HuH-7 (cell line): ENCODE results near the gene DNAH2.
A peak's percentile ranks its signal among the peaks of the same experiment; 100 is the strongest.
"Not testable (repeated sequence)": the region's sequence is repeated elsewhere in the genome, so short reads cannot be mapped to it uniquely, and the experiment has no call there.

ENCODE experiments used
- DNase-seq: peaks from one replicate; pipeline ENCODE4 v3.0.0; 2011; ENCODE audit warnings: low spot score

The DNAH2 gene

DNA sequence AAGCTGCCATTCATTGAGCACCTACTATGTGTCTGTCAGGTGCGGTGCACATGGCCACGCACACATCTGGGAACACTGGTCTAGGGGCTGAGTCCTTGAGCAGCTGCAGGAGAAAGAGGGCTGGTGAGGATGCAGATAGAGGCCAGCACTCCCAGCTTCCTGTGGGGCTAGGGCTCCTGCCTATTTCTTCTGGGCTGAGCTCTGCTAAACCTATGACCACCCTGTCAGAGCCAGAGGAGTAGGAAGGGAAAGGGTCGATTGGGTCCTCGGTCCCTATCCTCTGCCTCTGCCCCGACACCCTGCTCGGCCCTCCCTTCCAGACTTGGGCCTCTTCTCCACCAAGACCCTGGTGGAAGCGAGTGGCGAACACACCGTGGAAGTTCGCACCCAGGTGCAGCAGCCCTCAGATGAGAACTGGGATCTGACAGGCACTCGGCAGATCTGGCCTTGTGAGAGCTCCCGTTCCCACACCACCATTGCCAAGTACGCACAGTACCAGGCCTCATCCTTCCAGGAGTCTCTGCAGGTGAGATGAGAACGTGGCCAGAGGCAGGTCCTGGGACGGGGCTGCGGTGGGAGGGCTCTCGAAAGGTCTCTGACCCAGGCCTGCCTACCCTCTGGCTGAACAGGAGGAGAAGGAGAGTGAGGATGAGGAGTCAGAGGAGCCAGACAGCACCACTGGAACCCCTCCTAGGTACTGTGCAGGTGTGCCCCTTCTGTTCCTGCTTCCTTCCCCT is 133.3 kb downstream of the DNAH2 start:
- no peak for DNase-seq

DNA sequence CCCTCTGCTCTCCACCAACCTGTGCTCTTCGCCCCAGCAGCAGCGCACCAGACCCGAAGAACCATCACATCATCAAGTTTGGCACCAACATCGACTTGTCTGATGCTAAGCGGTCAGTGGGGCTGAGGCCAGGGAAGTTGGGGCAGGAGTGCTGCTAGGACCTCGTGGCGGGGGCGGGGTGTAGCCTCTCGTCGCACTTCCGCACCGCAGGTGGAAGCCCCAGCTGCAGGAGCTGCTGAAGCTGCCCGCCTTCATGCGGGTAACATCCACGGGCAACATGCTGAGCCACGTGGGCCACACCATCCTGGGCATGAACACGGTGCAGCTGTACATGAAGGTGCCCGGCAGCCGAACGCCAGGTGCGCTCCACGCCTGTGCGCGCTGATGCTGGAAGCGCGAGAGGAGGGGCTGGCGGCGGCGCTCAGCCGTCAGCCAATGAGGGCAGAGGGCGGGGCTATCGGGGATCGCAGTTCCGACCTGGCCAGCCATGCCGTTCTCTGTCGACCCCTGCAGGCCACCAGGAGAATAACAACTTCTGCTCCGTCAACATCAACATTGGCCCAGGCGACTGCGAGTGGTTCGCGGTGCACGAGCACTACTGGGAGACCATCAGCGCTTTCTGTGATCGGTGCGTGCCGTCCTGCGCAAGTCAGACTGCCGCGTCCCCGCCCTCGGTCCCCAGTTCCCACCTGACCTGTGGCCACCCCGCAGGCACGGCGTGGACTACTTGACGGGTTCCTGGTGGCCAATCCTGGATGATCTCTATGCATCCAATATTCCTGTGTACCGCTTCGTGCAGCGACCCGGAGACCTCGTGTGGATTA is 134.1 kb downstream of the DNAH2 start:
- DNase-seq: peak; percentile 74

DNA sequence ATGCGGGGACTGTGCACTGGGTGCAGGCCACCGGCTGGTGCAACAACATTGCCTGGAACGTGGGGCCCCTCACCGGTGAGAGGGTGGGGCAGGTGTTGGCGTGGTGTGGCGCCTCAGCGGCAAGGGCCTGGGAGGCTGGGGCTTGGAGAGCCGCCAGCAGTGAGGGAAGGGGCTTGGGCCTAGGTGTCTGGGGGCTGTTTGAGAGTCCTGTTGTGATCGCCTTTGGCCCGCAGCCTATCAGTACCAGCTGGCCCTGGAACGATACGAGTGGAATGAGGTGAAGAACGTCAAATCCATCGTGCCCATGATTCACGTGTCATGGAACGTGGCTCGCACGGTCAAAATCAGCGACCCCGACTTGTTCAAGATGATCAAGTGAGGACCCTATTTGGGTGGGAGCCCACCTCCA is 134.7 kb downstream of the DNAH2 start:
- no peak for DNase-seq

DNA sequence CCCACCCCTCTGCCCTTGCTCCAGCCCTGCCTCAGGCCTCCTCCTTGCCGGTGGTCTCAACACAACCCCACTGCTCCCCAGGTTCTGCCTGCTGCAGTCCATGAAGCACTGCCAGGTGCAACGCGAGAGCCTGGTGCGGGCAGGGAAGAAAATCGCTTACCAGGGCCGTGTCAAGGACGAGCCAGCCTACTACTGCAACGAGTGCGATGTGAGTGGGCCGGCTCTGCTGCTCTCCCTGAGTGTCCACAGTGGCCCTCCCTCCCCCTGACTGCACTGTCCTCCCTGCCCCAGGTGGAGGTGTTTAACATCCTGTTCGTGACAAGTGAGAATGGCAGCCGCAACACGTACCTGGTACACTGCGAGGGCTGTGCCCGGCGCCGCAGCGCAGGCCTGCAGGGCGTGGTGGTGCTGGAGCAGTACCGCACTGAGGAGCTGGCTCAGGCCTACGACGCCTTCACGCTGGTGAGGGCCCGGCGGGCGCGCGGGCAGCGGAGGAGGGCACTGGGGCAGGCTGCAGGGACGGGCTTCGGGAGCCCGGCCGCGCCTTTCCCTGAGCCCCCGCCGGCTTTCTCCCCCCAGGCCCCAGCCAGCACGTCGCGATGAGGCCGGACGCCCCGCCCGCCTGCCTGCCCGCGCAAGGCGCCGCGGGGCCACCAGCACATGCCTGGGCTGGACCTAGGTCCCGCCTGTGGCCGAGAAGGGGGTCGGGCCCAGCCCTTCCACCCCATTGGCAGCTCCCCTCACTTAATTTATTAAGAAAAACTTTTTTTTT is 135.6 kb downstream of the DNAH2 start:
- no peak for DNase-seq

DNA sequence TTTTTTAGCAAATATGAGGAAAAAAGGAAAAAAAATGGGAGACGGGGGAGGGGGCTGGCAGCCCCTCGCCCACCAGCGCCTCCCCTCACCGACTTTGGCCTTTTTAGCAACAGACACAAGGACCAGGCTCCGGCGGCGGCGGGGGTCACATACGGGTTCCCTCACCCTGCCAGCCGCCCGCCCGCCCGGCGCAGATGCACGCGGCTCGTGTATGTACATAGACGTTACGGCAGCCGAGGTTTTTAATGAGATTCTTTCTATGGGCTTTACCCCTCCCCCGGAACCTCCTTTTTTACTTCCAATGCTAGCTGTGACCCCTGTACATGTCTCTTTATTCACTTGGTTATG is 136.1 kb downstream of the DNAH2 start:
- no peak for DNase-seq

DNA sequence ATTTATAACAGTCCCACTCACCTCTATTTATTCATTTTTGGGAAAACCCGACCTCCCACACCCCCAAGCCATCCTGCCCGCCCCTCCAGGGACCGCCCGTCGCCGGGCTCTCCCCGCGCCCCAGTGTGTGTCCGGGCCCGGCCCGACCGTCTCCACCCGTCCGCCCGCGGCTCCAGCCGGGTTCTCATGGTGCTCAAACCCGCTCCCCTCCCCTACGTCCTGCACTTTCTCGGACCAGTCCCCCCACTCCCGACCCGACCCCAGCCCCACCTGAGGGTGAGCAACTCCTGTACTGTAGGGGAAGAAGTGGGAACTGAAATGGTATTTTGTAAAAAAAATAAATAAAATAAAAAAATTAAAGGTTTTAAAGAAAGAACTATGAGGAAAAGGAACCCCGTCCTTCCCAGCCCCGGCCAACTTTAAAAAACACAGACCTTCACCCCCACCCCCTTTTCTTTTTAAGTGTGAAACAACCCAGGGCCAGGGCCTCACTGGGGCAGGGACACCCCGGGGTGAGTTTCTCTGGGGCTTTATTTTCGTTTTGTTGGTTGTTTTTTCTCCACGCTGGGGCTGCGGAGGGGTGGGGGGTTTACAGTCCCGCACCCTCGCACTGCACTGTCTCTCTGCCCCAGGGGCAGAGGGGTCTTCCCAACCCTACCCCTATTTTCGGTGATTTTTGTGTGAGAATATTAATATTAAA is 136.7 kb downstream of the DNAH2 start:
- DNase-seq: no peak

DNA sequence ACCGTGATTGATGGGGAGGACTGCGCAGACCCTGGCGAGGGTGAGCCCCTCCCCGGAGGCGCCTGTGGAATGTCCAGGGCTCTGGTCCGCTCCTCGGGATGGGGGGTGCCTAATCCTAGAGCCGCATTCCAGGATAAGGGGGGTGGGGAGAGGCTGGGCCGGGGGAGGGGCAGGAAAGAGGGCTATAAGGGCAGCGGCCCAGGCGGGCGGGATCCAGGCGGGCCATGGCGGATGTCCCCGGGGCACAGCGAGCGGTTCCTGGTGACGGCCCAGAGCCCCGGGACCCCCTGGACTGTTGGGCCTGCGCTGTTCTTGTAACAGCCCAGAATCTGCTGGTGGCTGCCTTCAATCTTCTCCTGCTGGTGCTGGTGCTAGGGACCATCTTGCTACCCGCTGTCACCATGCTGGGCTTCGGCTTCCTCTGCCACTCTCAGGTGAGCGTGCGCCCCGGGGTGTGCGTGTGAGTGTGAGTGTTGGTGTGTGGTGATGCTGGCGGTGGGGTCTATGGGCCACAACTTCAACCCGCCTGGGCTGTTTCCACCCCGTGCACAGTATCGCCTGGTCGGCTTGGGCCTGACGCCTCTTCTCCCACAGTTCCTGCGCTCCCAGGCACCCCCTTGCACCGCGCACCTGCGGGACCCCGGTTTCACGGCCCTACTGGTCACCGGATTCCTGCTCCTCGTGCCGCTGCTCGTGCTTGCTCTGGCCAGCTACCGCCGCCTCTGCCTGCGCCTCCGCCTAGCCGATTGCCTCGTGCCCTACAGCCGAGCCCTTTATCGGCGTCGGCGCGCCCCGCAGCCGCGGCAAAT is 137.5 kb downstream of the DNAH2 start, which contains the start of gene TMEM88:
Gene TMEM88 (plus strand): TSS at position 216 of the 809 bp plus-strand sequence. CDS start 9 bp downstream, at position 225.
- no peak for DNase-seq

DNA sequence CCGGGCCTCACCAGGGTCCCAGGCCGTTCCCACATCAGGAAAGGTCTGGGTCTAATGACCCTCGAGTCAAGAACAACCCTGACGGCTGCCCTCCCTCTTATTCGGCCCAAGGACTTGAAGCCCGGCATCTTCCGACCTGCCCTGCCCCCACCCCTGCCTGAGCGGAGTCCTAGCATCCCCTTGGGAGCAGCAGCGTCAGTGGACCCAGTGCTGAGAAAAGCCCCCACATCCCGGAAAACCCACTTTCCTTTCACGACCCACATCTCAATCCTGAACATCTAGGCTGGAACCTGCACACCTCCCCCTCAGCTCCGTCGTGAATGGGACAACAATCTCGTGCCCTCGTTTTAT is 138.1 kb downstream of the DNAH2 start:
- no peak for DNase-seq

DNA sequence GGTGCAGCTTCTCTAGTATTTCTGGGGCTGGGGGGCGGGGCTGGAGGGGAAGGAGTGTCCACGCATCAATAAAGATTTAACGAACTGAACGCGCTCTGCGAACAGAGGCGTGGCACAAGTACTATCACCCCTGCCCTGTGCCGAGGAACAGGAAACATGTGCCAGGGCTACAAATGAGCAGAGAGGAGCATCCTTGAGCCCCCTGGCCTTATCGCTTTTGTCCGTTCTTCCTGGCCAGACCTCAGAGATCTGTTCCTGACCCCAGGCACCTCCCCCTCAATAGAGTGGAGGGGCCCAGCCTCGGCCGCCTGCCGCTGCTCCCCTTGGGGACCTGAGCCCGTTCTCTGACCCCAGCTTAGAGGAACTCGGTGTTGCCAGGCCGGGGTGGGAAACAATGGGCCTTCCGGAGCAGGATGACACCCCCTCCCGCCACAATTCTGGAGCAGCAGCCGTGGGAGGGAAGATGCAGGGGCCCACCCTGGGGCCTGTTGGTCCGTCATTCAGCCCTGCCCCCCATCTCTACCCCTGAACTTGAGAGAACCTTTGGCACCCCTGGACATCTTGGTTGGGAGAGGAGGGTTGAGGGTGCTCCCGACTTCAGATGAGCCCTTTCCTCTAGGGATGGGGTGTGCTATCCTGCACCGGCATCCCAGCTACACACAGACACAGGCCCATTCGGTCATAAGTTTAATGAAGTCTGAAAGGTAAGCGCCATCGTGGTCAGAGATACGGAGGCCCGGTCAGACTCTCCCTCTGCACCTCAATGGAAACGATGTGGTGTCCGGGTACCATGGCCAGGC is 138.7 kb downstream of the DNAH2 start:
- no peak for DNase-seq

DNA sequence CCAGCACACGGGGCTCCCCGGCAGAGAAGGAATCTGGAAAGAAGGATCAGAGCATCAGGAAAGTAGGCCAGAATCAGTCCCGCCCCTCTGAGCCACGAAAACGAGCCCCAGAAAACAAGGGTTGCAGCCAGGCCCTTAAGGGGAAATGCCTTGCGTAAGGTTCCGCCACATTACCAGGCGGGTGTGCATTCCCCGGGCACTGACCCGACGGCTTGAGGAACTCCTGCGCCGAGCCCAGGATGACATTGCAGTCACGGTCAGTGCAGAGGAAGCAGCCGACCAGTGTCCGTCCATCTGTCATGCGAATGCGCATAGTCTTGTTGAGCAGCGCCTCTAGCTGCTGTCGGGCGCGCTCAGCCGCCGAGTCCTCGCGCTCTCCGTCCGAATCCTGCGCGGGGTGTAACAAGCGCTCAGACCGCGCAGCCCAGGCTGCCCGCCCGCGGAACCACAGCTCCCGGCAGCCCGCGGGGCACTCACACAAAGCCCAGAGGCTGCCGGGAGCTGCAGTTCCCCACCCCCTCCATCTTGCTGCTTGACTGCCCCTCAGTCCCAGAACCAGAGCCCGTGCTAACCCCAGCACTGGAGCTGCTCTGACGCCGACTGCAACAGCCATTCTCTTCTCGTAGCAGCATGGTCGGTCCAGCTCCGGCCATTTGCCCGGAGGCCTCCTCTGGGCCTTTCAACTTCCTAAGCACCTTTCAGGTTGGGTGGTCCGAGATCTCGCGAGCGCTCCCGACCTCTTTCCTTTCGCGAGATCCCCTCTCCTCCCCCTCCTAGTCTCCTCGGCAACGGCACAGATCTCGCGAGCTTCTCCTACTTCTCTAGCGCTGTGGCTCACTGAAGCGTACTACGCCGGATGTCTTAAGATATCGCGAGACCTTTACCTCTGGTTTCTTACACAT is 139.5 kb downstream of the DNAH2 start, which contains the start of gene NAA38:
Gene NAA38 (minus strand): TSS at position 749 of the 902 bp plus-strand sequence. CDS start 96 bp downstream, at position 653.
- peak; percentile 86 for DNase-seq

DNA sequence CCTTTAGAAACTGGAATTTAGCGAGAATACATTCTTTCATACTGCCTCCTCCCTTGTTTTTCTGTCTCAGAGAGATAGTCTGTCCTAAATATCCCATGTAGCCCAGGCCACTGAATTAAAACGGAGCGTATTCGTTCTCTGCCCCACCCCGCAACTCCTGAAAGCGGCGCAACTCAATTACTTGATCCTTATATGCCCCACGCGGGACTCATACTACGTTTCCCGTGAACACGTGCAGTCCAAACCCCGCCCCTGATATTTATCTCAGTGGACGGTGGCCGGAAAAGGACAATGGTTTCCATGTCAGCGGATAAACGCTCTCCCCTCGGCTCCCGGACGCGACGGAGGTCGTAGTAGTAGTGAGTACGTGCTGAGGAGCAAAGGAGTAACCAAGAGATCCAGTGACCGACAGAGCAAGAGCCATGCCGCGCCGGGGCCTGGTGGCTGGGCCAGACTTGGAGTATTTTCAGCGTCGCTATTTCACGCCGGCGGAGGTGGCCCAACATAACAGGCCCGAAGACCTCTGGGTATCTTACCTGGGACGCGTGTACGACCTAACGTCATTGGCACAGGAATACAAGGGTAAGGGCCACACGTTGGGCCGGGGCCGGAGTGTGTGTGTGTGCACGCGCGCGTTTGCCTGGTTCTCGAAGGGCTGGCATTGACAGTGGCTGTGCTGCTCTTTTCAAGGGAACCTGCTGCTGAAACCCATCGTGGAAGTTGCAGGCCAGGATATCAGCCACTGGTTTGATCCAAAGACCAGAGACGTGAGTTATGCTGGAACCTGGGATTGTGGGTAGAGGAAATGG is 140.4 kb downstream of the DNAH2 start, which contains the start of gene CYB5D1:
Gene CYB5D1 (plus strand): TSS at position 291 of the 809 bp plus-strand sequence. CDS start 132 bp downstream, at position 423.
- DNase-seq: peak; percentile 47

DNA sequence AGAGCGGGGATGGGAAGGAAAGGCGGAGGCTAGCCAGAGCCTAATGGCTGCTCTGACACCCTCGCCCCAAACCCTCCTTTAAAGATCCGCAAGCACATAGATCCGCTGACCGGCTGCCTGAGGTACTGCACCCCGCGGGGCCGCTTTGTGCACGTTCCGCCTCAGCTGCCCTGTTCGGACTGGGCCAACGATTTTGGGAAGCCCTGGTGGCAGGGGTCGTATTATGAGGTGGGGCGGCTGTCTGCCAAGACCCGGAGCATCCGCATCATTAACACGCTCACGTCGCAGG is 140.9 kb downstream of the DNAH2 start:
- DNase-seq: no peak

DNA sequence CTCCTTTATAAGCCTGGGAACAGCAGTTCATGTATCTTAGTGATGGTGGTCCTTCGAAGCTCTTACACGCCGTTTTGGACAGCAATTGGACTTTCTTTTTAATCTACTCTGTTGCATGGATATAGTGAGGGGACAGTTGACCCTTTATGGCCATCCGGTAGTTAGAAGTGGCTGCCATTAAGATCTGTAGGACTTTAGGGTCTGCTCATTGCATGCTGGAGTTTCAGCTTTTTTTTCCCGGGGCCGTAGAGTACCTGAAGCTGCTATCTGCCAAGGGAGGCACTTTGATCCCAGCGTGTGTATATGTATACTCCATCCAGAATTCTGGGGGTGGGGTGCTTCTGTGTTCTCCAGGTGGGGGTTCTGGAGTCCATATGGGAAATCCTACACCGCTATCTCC is 141.5 kb downstream of the DNAH2 start:
- DNase-seq: no peak

DNA sequence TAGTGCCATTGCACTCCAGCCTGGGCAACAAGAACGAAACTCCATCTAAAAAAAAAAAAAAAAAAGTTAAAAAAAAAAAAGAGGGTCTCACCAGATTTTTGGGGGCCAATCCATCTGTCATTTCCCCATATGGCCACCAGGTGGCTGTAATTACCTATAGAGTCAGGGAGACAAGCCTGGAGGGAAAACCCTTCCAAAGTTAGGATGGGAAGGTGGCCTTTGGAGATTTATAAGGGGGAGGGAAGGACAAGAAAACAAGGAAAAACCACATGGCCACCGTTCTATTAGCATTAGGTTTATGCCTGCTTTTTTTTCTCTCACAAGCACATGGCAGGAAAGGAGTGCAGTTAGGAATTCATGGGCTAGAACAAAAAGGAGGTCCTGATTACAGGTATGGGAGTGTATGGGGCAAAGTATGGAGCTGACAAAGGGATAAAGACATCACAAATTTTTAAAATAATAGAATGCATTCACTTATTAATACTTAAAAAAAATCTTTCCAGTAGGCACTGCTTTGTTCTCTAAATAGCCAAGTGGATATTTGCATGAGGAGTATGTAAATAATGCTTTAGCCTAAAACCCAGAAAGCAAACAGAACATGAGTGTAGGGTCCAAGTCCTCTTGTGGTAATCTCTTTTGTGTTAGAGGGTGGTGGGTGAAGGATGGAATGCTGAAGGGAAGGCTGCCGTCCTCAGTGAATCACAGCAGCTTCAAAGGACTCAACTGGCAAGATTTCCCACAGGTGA is 145.3 kb downstream of the DNAH2 start:
- peak; percentile 43 for DNase-seq

DNA sequence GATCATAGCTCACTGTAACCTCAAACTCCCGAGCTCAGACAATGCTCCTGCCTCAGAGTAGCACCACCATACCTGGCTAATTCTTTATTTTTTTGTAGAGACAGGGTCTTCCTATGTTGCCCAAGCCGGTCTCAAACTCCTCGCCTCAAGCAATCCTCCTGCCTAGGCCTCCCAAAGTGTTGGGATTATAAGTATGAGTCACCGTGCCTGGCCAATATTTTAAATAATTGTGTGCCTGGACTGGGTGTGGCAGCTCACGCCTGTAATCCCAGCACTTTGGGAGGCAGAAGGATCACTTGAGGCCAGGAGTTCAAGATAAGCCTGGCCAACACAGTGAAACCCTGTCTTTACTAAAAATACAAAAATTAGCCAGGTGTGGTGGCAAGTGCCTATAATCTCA is 146.8 kb downstream of the DNAH2 start:
- not testable (repeated sequence) for DNase-seq

DNA sequence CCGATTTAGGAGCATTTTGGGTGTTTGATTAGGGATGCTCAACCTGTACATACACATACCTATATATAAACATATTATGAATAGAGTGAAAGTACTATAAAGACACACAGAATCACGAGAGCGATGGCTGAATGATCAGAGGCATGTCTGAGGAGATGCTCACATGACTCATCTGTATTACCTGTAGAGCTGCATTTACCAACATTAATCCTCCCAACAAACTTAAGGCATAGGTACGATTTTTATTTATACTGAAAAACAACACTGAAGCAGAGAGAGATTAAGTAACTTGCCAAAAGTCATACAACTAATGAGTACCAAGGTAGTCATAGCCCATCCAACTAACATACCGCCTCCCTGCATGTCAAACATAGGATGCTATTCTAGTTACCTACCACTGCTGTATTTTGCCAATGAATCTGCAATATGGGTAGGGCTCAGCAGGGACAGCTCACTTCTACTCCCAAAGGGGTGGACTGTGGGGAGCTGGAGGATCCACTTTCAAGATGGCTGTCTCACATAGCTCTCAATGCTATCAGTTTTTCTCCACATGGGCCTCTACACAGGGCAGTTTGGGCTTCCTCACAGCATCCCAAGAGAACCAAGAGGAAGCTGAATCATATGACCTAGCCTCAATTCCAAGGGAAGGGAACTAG is 147.6 kb downstream of the DNAH2 start:
- no peak for DNase-seq

DNA sequence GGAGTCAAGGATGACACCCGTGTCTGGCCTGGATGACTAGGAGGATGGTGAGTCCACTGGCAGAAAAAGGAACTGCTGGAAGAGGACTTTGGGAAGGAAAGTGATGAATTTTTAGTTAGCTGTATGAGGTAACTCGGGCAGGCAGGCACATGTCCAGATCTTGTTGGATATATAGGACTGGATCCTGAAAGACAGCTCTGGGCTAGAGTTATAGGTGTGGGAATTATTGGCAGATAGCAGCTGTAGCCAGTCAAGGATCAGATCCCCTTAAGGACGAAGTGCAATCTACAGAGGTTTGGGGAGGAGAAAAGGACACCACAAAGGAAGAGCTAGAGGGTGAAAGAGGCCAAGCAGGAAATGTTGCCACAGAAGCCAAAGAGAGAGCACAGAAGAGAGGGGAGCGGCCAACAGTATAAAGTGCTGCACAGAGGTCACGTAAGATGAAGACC is 150.4 kb downstream of the DNAH2 start:
- no peak for DNase-seq
